Uterus (tissue), 2 donors: ENCODE results near the gene PMIS2.

Experiments
- CTCF ChIP-seq, 4 experiments: fragments of 200-600 bp in 2 of 4; fragments of 450-650 bp in 2 of 4; sonication (generic) in 2 of 4; IDR thresholded peaks; one replicate each; pipeline ENCODE4 v1.5.1; 2016 to 2019; ENCODE audit warnings: antibody characterized with exemption in 4 of 4, mild to moderate bottlenecking in 2 of 4, moderate library complexity in 1 of 4
- POLR2A ChIP-seq, 2 donors: fragments of 450-650 bp; IDR thresholded peaks; one replicate each; pipeline ENCODE4 v1.6.1; 2016; ENCODE audit warnings: antibody characterized with exemption in 2 of 2, mild to moderate bottlenecking in 1 of 2, moderate library complexity in 1 of 2

DNA sequence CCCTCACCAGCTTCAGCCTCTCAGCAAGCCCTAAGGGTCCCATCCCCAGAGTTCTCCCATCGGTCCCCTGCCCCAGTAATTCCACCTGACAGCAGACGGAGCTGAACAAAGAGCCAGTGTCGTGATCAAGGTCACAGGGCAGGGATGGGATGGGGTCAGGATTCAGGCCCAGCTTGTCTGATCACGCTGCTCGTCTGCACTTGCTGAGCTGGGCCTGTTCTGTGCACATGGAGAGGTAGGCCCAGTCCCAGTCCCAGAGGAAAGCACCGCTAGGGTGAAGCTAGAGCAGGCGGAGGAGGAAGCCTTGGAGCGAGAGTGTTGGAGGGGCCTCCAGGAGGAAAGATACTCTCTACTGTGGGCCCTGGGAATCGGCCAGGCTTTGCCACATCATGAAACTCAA lies 35.7 kb downstream of the PMIS2 start:
- TF ChIP-seq CTCF (IDR thresholded peaks at IDR 0.05) (no peak), POLR2A (IDR thresholded peaks at IDR 0.05) (no peak)
